ACHN (cell line): ENCODE measurements around the gene EGR4.

Experiments
- DNase-seq: peaks from one replicate; pipeline ENCODE4 v3.0.0-alpha.2; 2015
- in situ Hi-C: cut with HindIII; loops from 2 replicates; pipeline ENCODE4 v1.10.0; 2017; ENCODE audit warnings: low sequenced_read_pairs, low pct_ligation_motif_present, low pct_unique_long_range_greater_than_20kb

The EGR4 gene

GRCh38 chr2:73293534-73294171, at the start of gene EGR4:
EGR4 (minus strand) TSS chr2:73293548; CDS start chr2:73293317, 231 bp downstream.
- peak; percentile 72 for DNase-seq
- in situ Hi-C loops: no loop called here

GRCh38 chr2:73341039-73341438, 47.7 kb upstream of the EGR4 start:
- in situ Hi-C loops: no loop called here
- DNase-seq: no peak

- DNase-seq: no peak
These were observed 45.9 kb upstream of the EGR4 start for GRCh38 chr2:73339201-73339600.

GRCh38 chr2:73337828-73338227, 44.5 kb upstream of the EGR4 start:
- DNase-seq: no peak
- in situ Hi-C loops: no loop called here

More at GRCh38 chr2:73339201-73339600, 45.9 kb upstream of the EGR4 start:
- in situ Hi-C loops: no loop called here

GRCh38 chr2:73334620-73335019, 41.3 kb upstream of the EGR4 start:
- no peak for DNase-seq
- in situ Hi-C loops: no loop called here

GRCh38 chr2:73334045-73334444, 40.7 kb upstream of the EGR4 start:
- in situ Hi-C loops: no loop called here
- no peak for DNase-seq

GRCh38 chr2:73333564-73333963, 40.2 kb upstream of the EGR4 start:
- DNase-seq: no peak
- in situ Hi-C loops: no loop called here

GRCh38 chr2:73324126-73324725, 30.9 kb upstream of the EGR4 start:
- no peak for DNase-seq
- in situ Hi-C loops: no loop called here

GRCh38 chr2:73323551-73323950, 30.2 kb upstream of the EGR4 start:
- in situ Hi-C loops: no loop called here
- DNase-seq: no peak

- no peak for DNase-seq
- in situ Hi-C loops: no loop called here
These were observed 21.1 kb upstream of the EGR4 start for GRCh38 chr2:73314441-73314840.

- in situ Hi-C loops: no loop called here
- no peak for DNase-seq
These were observed 14.4 kb upstream of the EGR4 start for GRCh38 chr2:73307720-73308119.

GRCh38 chr2:73301636-73302035, 8.3 kb upstream of the EGR4 start:
- DNase-seq: no peak
- in situ Hi-C loops: no loop called here

GRCh38 chr2:73300926-73301325, 7.6 kb upstream of the EGR4 start:
- no peak for DNase-seq
- in situ Hi-C loops: no loop called here

- in situ Hi-C loops: no loop called here
- no peak for DNase-seq
These were observed 4.2 kb upstream of the EGR4 start for GRCh38 chr2:73297586-73297985.

GRCh38 chr2:73297151-73297559, 3.8 kb upstream of the EGR4 start:
- in situ Hi-C loops: no loop called here
- DNase-seq: no peak

GRCh38 chr2:73295751-73296400, 2.5 kb upstream of the EGR4 start:
- DNase-seq: peak; percentile 63
- in situ Hi-C loops: no loop called here

- no peak for DNase-seq
- in situ Hi-C loops: no loop called here
These were observed 891 bp upstream of the EGR4 start for GRCh38 chr2:73294239-73294638.

- in situ Hi-C loops: no loop called here
- DNase-seq: no peak
These were observed 328 bp downstream of the EGR4 start for GRCh38 chr2:73292906-73293533.

- no peak for DNase-seq
- in situ Hi-C loops: no loop called here
These were observed 937 bp downstream of the EGR4 start for GRCh38 chr2:73292316-73292905.
